22Rv1 (cell line): ENCODE results near the gene RAB3IL1.

Source experiments
- ZFX ChIP-seq: fragments of 450-650 bp; IDR thresholded peaks from 2 replicates; pipeline ENCODE4 v1.6.1; 2017; ENCODE audit warnings: antibody characterized with exemption, borderline replicate concordance
- TF ChIP-seq, protein P1 (sequence below): fragments of 450-650 bp; IDR thresholded peaks from 2 replicates; pipeline ENCODE4 v1.5.1; 2017; ENCODE audit warnings: mild to moderate bottlenecking

DNA sequence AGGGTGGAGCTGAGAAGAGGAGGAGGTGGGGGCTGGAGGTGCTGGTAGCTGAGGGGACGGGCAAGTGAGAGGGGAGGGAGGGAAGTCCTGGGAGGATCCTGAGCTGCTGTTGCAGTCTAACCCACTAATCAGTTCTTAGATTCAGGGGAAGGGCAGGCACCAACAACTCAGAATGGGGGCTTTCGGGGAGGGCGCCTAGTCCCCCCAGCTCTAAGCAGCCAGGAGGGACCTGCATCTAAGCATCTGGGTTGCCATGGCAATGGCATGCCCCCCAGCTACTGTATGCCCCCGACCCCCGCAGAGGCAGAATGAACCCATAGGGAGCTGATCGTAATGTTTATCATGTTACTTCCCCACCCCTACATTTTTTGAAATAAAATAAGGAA lies 50.4 kb downstream of the RAB3IL1 start:
- TF ChIP-seq, protein P1, sequence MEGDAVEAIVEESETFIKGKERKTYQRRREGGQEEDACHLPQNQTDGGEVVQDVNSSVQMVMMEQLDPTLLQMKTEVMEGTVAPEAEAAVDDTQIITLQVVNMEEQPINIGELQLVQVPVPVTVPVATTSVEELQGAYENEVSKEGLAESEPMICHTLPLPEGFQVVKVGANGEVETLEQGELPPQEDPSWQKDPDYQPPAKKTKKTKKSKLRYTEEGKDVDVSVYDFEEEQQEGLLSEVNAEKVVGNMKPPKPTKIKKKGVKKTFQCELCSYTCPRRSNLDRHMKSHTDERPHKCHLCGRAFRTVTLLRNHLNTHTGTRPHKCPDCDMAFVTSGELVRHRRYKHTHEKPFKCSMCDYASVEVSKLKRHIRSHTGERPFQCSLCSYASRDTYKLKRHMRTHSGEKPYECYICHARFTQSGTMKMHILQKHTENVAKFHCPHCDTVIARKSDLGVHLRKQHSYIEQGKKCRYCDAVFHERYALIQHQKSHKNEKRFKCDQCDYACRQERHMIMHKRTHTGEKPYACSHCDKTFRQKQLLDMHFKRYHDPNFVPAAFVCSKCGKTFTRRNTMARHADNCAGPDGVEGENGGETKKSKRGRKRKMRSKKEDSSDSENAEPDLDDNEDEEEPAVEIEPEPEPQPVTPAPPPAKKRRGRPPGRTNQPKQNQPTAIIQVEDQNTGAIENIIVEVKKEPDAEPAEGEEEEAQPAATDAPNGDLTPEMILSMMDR: no peak
- TF ChIP-seq ZFX: no peak
